NCI-H2171 treated with DMSO at 0.1 percent for 48 hours (cell line): ENCODE measurements around the gene SLC35G3.
"Not testable (repeated sequence)": the region's sequence is repeated elsewhere in the genome, so short reads cannot be mapped to it uniquely, and the experiment has no call there.

Experiments used
- DNase-seq: peaks from one replicate; lab custom pipeline; 2025; lab: John Stamatoyannopoulos, UW

Gene SLC35G3

GRCh38 chr17:35194001-35194400 lies at the start of gene SLC35G3:
SLC35G3 (minus strand) TSS chr17:35194393; CDS start chr17:35194307, 86 bp downstream.
- not testable (repeated sequence) for DNase-seq

- DNase-seq, result no peak
These were observed 49.6 kb upstream of the SLC35G3 start for GRCh38 chr17:35243561-35244340.

GRCh38 chr17:35242805-35243560 lies 48.8 kb upstream of the SLC35G3 start, which contains the start of gene SLFN5:
SLFN5 (plus strand) TSS chr17:35243072; CDS start chr17:35258691, 15,619 bp downstream.
- DNase-seq, result peak; percentile 65

- DNase-seq, result peak; percentile 69
These were observed 48.1 kb upstream of the SLC35G3 start for GRCh38 chr17:35242158-35242804.

GRCh38 chr17:35241520-35241919 lies 47.3 kb upstream of the SLC35G3 start:
- DNase-seq, result no peak

GRCh38 chr17:35240861-35241260 lies 46.7 kb upstream of the SLC35G3 start:
- no peak for DNase-seq

GRCh38 chr17:35239823-35240222 lies 45.6 kb upstream of the SLC35G3 start:
- no peak for DNase-seq

GRCh38 chr17:35238821-35239220 lies 44.6 kb upstream of the SLC35G3 start:
- DNase-seq, result no peak

- DNase-seq, result no peak
These were observed 42.6 kb upstream of the SLC35G3 start for GRCh38 chr17:35236821-35237220.

GRCh38 chr17:35235917-35236316 lies 41.7 kb upstream of the SLC35G3 start:
- no peak for DNase-seq

GRCh38 chr17:35235289-35235688 lies 41.1 kb upstream of the SLC35G3 start:
- no peak for DNase-seq

GRCh38 chr17:35234315-35234714 lies 40.1 kb upstream of the SLC35G3 start:
- not testable (repeated sequence) for DNase-seq

GRCh38 chr17:35229638-35230037 lies 35.4 kb upstream of the SLC35G3 start:
- DNase-seq, result no peak

- no peak for DNase-seq
These were observed 33.4 kb upstream of the SLC35G3 start for GRCh38 chr17:35227546-35227945.

GRCh38 chr17:35224436-35224835 lies 30.2 kb upstream of the SLC35G3 start:
- DNase-seq, result no peak

- no peak for DNase-seq
These were observed 28.3 kb upstream of the SLC35G3 start for GRCh38 chr17:35222452-35222851.

GRCh38 chr17:35218915-35219314 lies 24.7 kb upstream of the SLC35G3 start:
- no peak for DNase-seq

GRCh38 chr17:35217107-35217506 lies 22.9 kb upstream of the SLC35G3 start:
- no peak for DNase-seq

GRCh38 chr17:35214631-35215273 lies 20.6 kb upstream of the SLC35G3 start:
- DNase-seq, result no peak

- DNase-seq, result no peak
These were observed 20.0 kb upstream of the SLC35G3 start for GRCh38 chr17:35214192-35214591.

- DNase-seq, result no peak
These were observed 19.3 kb upstream of the SLC35G3 start for GRCh38 chr17:35213412-35213940.

- no peak for DNase-seq
These were observed 18.5 kb upstream of the SLC35G3 start for GRCh38 chr17:35212668-35213067.
